ENCODE data around the gene ACTN1. TPM values are rescaled to one million over a fixed set of nuclear protein-coding genes. Genes with fewer than 3 reads are reported as not detected.

Gene ACTN1
- total and polyA plus RNA-seq, 2 experiments from 2014 or later: 121 to 280 TPM

DNA sequence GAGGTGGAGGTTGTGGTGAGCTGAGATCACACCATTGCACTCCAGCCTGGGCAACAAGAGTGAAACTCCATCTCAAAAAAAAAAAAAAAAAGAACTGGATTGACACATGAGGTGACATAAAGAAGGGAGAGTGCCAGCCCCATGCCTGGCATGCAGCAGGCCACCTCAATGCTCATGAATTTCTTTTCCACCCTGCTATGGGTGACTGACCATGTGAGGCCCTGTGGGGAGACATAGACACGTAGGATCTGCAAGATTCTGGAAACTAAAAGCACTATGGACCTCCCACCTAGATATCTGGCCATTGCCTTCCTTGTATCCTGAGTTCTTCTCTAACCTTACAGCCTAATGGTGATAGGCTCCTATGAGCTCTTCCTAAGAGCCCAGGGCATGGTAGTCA lies 5.6 kb upstream of the ACTN1 start:
- Mint-ChIP-seq H3K27ac (no peak overlapping the region), H3K9me3 (no peaks in the 10 kb centered on the region; the same call in 2 of the 3 replicates), H3K4me3 (no peak overlapping the region), H3K4me1 (peaks cover 34% of the 10 kb centered on the region), H3K27me3 (ENCODE audit: insufficient read depth, low read depth, poor library complexity) (peaks cover 15% of the 10 kb centered on the region), H3K36me3 (ENCODE audit: low read depth) (peaks cover 3% of the 10 kb centered on the region; the same call in 1 of the 3 replicates)
- Histone ChIP-seq H3K9me2 (ENCODE audit: insufficient read depth) (peaks cover 4% of the 10 kb centered on the region; the same call in 1 of the 2 replicates), H3K4me2 (no peak overlapping the region), H3K27ac (ENCODE audit: low read depth) (no peak overlapping the region), H3K36me3 (ENCODE audit: insufficient read depth) (no peaks in the 10 kb centered on the region), H2AFZ (no peak overlapping the region), H3K79me2 (replicated peaks; ENCODE audit: insufficient read depth) (no peaks in the 10 kb centered on the region), H4K20me1 (replicated peaks; ENCODE audit: insufficient read depth) (no peaks in the 10 kb centered on the region; the same call in 1 of the 2 replicates), H3F3A (replicated peaks; ENCODE audit: low read depth) (peaks cover 6% of the 10 kb centered on the region; the same call in 1 of the 2 replicates), H3K27me3 (ENCODE audit: insufficient read depth) (peaks cover 4% of the 10 kb centered on the region; the same call in 1 of the 2 replicates), H3K4me3 (no peak overlapping the region), H3K4me1 (ENCODE audit: insufficient read depth) (peaks cover 32% of the 10 kb centered on the region)
- no peak for DNase-seq (ENCODE audit: low spot score)
- no peak for ATAC-seq
- TF ChIP-seq, protein P1, sequence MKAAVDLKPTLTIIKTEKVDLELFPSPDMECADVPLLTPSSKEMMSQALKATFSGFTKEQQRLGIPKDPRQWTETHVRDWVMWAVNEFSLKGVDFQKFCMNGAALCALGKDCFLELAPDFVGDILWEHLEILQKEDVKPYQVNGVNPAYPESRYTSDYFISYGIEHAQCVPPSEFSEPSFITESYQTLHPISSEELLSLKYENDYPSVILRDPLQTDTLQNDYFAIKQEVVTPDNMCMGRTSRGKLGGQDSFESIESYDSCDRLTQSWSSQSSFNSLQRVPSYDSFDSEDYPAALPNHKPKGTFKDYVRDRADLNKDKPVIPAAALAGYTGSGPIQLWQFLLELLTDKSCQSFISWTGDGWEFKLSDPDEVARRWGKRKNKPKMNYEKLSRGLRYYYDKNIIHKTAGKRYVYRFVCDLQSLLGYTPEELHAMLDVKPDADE (IDR thresholded peaks at IDR 0.05): no peak
- TF ChIP-seq CREB1 (CRISPR knock-in tag; IDR thresholded peaks at IDR 0.05; ENCODE audit: low read depth) (no peak), STAT1 (IDR thresholded peaks at IDR 0.05; ENCODE audit: unreplicated experiment) (no peak), POLR2AphosphoS5 (IDR thresholded peaks at IDR 0.05; ENCODE audit: low read depth) (no peak), EZH2 (IDR thresholded peaks at IDR 0.05; ENCODE audit: low read depth, unreplicated experiment) (no peak)
- TF ChIP-seq, protein P2, sequence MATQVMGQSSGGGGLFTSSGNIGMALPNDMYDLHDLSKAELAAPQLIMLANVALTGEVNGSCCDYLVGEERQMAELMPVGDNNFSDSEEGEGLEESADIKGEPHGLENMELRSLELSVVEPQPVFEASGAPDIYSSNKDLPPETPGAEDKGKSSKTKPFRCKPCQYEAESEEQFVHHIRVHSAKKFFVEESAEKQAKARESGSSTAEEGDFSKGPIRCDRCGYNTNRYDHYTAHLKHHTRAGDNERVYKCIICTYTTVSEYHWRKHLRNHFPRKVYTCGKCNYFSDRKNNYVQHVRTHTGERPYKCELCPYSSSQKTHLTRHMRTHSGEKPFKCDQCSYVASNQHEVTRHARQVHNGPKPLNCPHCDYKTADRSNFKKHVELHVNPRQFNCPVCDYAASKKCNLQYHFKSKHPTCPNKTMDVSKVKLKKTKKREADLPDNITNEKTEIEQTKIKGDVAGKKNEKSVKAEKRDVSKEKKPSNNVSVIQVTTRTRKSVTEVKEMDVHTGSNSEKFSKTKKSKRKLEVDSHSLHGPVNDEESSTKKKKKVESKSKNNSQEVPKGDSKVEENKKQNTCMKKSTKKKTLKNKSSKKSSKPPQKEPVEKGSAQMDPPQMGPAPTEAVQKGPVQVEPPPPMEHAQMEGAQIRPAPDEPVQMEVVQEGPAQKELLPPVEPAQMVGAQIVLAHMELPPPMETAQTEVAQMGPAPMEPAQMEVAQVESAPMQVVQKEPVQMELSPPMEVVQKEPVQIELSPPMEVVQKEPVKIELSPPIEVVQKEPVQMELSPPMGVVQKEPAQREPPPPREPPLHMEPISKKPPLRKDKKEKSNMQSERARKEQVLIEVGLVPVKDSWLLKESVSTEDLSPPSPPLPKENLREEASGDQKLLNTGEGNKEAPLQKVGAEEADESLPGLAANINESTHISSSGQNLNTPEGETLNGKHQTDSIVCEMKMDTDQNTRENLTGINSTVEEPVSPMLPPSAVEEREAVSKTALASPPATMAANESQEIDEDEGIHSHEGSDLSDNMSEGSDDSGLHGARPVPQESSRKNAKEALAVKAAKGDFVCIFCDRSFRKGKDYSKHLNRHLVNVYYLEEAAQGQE (IDR thresholded peaks at IDR 0.05; ENCODE audit: unreplicated experiment): no peak
- TF ChIP-seq, protein P3, sequence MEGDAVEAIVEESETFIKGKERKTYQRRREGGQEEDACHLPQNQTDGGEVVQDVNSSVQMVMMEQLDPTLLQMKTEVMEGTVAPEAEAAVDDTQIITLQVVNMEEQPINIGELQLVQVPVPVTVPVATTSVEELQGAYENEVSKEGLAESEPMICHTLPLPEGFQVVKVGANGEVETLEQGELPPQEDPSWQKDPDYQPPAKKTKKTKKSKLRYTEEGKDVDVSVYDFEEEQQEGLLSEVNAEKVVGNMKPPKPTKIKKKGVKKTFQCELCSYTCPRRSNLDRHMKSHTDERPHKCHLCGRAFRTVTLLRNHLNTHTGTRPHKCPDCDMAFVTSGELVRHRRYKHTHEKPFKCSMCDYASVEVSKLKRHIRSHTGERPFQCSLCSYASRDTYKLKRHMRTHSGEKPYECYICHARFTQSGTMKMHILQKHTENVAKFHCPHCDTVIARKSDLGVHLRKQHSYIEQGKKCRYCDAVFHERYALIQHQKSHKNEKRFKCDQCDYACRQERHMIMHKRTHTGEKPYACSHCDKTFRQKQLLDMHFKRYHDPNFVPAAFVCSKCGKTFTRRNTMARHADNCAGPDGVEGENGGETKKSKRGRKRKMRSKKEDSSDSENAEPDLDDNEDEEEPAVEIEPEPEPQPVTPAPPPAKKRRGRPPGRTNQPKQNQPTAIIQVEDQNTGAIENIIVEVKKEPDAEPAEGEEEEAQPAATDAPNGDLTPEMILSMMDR (conservative IDR thresholded peaks at IDR 0.05; ENCODE audit: low read depth in 2 of 2): no peak

DNA sequence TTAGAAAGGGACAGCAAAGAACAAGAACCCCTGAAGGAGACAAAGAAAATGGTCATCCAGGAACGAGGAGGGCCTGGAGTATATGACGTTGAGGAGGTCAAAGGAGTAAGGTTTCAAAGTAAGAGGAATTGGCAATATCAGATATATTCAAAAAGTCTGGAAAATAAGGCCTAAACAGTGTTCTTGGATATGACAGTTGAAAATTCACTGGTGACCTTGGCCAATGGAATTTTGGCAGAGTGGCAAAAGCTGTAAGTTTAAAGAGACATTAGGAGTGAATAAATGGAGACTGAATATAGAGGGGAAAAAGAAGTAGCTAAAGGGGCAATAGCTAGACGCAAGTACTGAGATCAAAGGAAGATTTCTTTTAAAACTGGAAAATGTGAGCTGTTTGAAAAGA lies 4.1 kb upstream of the ACTN1 start:
- peaks cover 3% of the 10 kb centered on the region; the same call in 1 of the 3 replicates for H3K36me3 Mint-ChIP-seq (ENCODE audit: low read depth)
- H3K4me3 Mint-ChIP-seq: no peak overlapping the region
- peaks cover 8% of the 10 kb centered on the region; the same call in 1 of the 2 replicates for H3F3A ChIP-seq (replicated peaks; ENCODE audit: low read depth)
- no peak overlapping the region for H3K27ac Mint-ChIP-seq
- peaks cover 23% of the 10 kb centered on the region for H3K4me1 Mint-ChIP-seq
- peaks cover 24% of the 10 kb centered on the region for H3K4me1 ChIP-seq (ENCODE audit: insufficient read depth)
- peaks cover 4% of the 10 kb centered on the region; the same call in 1 of the 2 replicates for H3K27me3 ChIP-seq (ENCODE audit: insufficient read depth)
- H3K9me2 ChIP-seq (ENCODE audit: insufficient read depth): peaks cover 4% of the 10 kb centered on the region; the same call in 1 of the 2 replicates
- peaks cover 17% of the 10 kb centered on the region for H3K27me3 Mint-ChIP-seq (ENCODE audit: insufficient read depth, low read depth, poor library complexity)
- no peak for DNase-seq (ENCODE audit: low spot score)
- H3K36me3 ChIP-seq (ENCODE audit: insufficient read depth): no peaks in the 10 kb centered on the region
- H3K9me3 Mint-ChIP-seq: no peaks in the 10 kb centered on the region; the same call in 2 of the 3 replicates
- H3K4me2 ChIP-seq: peak overlapping the region; percentile 45
- no peak overlapping the region for H3K27ac ChIP-seq (ENCODE audit: low read depth)
- no peaks in the 10 kb centered on the region; the same call in 1 of the 2 replicates for H4K20me1 ChIP-seq (replicated peaks; ENCODE audit: insufficient read depth)
- no peak overlapping the region for H2AFZ ChIP-seq
- H3K79me2 ChIP-seq (replicated peaks; ENCODE audit: insufficient read depth): peaks cover 2% of the 10 kb centered on the region
- no peak for ATAC-seq
- no peak overlapping the region for H3K4me3 ChIP-seq
- no peak for TF ChIP-seq POLR2AphosphoS5 (IDR thresholded peaks at IDR 0.05; ENCODE audit: low read depth)
- TF ChIP-seq, protein P2 (IDR thresholded peaks at IDR 0.05; ENCODE audit: unreplicated experiment): no peak
- no peak for TF ChIP-seq JUNB (IDR thresholded peaks at IDR 0.05; ENCODE audit: unreplicated experiment)
- TF ChIP-seq, protein P1 (IDR thresholded peaks at IDR 0.05): no peak
- TF ChIP-seq, protein P3 (conservative IDR thresholded peaks at IDR 0.05; ENCODE audit: low read depth in 2 of 2): no peak
- TF ChIP-seq EZH2phosphoT487 (IDR thresholded peaks at IDR 0.05; ENCODE audit: unreplicated experiment): no peak
